Muscle of back (tissue), 11 donors: Measurements from ENCODE around the gene DOCK10. TPM values are rescaled to one million over a fixed set of nuclear protein-coding genes. Genes with fewer than 3 reads are reported as not detected.
"Not testable (repeated sequence)": the region's sequence is repeated elsewhere in the genome, so short reads cannot be mapped to it uniquely, and the experiment has no call there.

ENCODE experiments used
- DNase-seq, 3 donors: peaks; one replicate each; pipeline versions ENCODE4 v3.0.0 to v3.0.0-alpha.2; 2013
- polyA plus RNA-seq, 10 donors: library from polyadenylated mRNA; unstranded; fragments of 120-200 nt; gene quantifications; one replicate each; pipeline ENCODE4 v1.2.1, GENCODE V29; 2013; ENCODE audit not compliant: insufficient read length in 10 of 10

DOCK10 gene
- polyA plus RNA-seq, 10 donors: 13.7 to 22.8 (median 19.6) TPM

GRCh38 chr2:224922142-224922727, 120.0 kb downstream of the DOCK10 start:
- no peak for DNase-seq

GRCh38 chr2:224919472-224920110, 122.7 kb downstream of the DOCK10 start:
- DNase-seq: no peak

- no peak for DNase-seq
Observed at GRCh38 chr2:224918626-224919471, 123.4 kb downstream of the DOCK10 start.

GRCh38 chr2:224917246-224917645, 125.0 kb downstream of the DOCK10 start:
- not testable (repeated sequence) for DNase-seq

- DNase-seq: no peak
Observed at GRCh38 chr2:224915136-224915535, 127.1 kb downstream of the DOCK10 start.

- DNase-seq: peak in 1 of 3 donors; percentile 53
Observed at GRCh38 chr2:224910574-224910925, 131.7 kb downstream of the DOCK10 start.

GRCh38 chr2:224909885-224910573, 132.2 kb downstream of the DOCK10 start:
- DNase-seq: peak; percentile 62 to 83 (median 77)

- DNase-seq: no peak
Observed at GRCh38 chr2:224908818-224909217, 133.4 kb downstream of the DOCK10 start.

- DNase-seq: no peak
Observed at GRCh38 chr2:224904381-224904780, 137.9 kb downstream of the DOCK10 start.

GRCh38 chr2:224903621-224904020, 138.6 kb downstream of the DOCK10 start:
- DNase-seq: no peak

GRCh38 chr2:224901121-224901676, 141.1 kb downstream of the DOCK10 start:
- DNase-seq: no peak

- DNase-seq: no peak
Observed at GRCh38 chr2:224895377-224895776, 146.9 kb downstream of the DOCK10 start.

GRCh38 chr2:224894356-224894755, 147.9 kb downstream of the DOCK10 start:
- no peak for DNase-seq

- DNase-seq: no peak
Observed at GRCh38 chr2:224893848-224894247, 148.4 kb downstream of the DOCK10 start.

GRCh38 chr2:224892574-224893204, 149.6 kb downstream of the DOCK10 start:
- DNase-seq: no peak

GRCh38 chr2:224890372-224890771, 151.9 kb downstream of the DOCK10 start:
- no peak for DNase-seq

GRCh38 chr2:224887141-224887540, 155.1 kb downstream of the DOCK10 start:
- no peak for DNase-seq

- DNase-seq: peak in 1 of 3 donors; percentile 49
Observed at GRCh38 chr2:224885836-224886547, 156.3 kb downstream of the DOCK10 start.

- no peak for DNase-seq
Observed at GRCh38 chr2:224885291-224885690, 157.0 kb downstream of the DOCK10 start.

- DNase-seq: no peak
Observed at GRCh38 chr2:224884188-224884587, 158.1 kb downstream of the DOCK10 start.

GRCh38 chr2:224883700-224884099, 158.6 kb downstream of the DOCK10 start:
- DNase-seq: no peak
